Measurements from ENCODE around the gene STXBP6. TPM values are rescaled to one million over a fixed set of nuclear protein-coding genes. Genes with fewer than 3 reads are reported as not detected.

STXBP6 gene
- total RNA-seq = 10 to 100 TPM; 20.1 to 28.3 TPM

DNA sequence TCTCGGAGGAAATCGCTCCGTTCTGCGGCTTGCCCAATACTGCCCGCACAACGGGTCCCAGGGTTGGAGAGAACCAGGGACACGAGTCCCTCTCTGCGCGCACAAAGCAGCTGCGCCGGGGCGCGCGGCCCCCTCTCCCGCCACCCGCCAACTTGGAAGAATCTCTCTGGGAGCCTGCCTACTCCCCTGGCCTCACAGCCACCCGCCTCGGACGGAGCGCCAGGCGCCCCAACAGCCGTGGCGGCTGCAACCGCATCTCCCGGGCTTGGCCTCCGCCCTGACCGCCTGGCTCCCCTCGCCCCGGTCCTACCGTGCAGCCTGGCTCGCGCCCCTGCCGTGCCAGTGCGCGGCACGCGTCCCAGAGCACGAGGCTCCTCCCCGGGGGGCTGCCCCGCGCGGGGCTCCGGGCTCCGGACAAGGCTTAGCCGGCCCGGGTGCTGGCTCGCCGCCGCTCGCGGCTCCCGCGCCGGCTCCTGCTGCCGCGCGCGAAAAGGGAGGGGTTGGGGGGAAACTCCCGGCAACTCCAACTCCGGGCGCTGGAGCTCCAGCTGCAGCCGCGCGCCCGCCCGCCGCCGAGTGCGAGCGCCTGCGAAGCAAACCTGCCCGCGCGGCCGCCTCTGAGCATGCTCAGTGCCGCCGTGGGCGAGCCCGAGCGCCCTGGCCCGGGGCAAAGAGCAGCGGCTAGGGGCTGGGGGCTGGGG lies at the start of gene STXBP6:
STXBP6 (minus strand) TSS at position 580 of the 701 bp plus-strand sequence. CDS start 75,329 bp downstream, outside the sequence.
- H3K27ac ChIP-seq = peak within 1 kb of the TSS; percentile 93 to 95 (median 94)
- intact Hi-C loops (cut with DNase I) = loop anchor here (10.0 kb wide), 1 partner anchor 245 kb away; no protein-coding TSS in a partner anchor
- DNase-seq (peak; percentile 87 to 90 (median 88)), ATAC-seq (peak; percentile 78)
- TF ChIP-seq POLR2A (IDR thresholded peaks at IDR 0.05) = peak; percentile 65 to 81 (median 76)
- TF ChIP-seq, protein P1, sequence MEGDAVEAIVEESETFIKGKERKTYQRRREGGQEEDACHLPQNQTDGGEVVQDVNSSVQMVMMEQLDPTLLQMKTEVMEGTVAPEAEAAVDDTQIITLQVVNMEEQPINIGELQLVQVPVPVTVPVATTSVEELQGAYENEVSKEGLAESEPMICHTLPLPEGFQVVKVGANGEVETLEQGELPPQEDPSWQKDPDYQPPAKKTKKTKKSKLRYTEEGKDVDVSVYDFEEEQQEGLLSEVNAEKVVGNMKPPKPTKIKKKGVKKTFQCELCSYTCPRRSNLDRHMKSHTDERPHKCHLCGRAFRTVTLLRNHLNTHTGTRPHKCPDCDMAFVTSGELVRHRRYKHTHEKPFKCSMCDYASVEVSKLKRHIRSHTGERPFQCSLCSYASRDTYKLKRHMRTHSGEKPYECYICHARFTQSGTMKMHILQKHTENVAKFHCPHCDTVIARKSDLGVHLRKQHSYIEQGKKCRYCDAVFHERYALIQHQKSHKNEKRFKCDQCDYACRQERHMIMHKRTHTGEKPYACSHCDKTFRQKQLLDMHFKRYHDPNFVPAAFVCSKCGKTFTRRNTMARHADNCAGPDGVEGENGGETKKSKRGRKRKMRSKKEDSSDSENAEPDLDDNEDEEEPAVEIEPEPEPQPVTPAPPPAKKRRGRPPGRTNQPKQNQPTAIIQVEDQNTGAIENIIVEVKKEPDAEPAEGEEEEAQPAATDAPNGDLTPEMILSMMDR (IDR thresholded peaks at IDR 0.05) = peak in 2 of 7 experiments; percentile 10 to 26
- H3K27me3 ChIP-seq = no peaks in the 10 kb centered on the region
- H3K9me3 ChIP-seq = no peaks in the 10 kb centered on the region
- WGBS, 2 donors = 0% methylated on average over 3 to 49 of the region's 82 CpGs
- H3K4me3 ChIP-seq = peak within 1 kb of the TSS; percentile 21 to 51
- no peaks in the 10 kb centered on the region for H3K36me3 ChIP-seq (replicated peaks in 1 of 2; ENCODE audit: insufficient read depth in 1 of 2, low read depth in 2 of 2)
- peaks cover 76% of the 10 kb centered on the region for H3K4me1 ChIP-seq

DNA sequence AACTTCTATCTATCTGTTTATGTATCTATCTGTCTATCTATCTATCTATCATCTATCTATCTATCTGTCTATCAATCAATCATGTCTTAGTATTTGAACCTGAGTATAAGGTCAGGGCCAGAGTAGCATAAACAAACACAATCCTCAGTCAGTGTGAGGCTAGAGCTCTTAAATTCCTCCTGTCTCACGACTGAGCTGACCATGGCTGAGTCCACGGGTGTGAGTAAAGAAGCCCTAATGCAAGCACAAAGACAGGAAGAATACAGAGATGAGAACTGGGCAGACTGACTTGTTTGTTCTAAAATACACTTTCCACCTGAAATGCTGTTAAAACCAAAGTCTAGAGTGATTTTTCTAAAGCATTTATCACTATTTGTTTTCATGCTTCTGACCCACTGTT lies 47.2 kb upstream of the STXBP6 start:
- TF ChIP-seq, protein P1 (IDR thresholded peaks at IDR 0.05) = no peak
- no peak for TF ChIP-seq POLR2A (IDR thresholded peaks at IDR 0.05)
- H3K36me3 ChIP-seq (replicated peaks in 1 of 2; ENCODE audit: insufficient read depth in 1 of 2, low read depth in 2 of 2) = no peaks in the 10 kb centered on the region
- intact Hi-C loops (cut with DNase I) = no loop called here
- no peak overlapping the region for H3K27ac ChIP-seq
- WGBS, 2 donors = 34 to 42% methylated on average over 2 of the region's 2 CpGs
- peaks cover 4% of the 10 kb centered on the region for H3K4me1 ChIP-seq
- H3K27me3 ChIP-seq = no peaks in the 10 kb centered on the region
- DNase-seq (no peak), ATAC-seq (no peak)
- H3K9me3 ChIP-seq = peaks cover 0 to 3% (median 0%) of the 10 kb centered on the region in 3 donors
- H3K4me3 ChIP-seq = no peak overlapping the region

DNA sequence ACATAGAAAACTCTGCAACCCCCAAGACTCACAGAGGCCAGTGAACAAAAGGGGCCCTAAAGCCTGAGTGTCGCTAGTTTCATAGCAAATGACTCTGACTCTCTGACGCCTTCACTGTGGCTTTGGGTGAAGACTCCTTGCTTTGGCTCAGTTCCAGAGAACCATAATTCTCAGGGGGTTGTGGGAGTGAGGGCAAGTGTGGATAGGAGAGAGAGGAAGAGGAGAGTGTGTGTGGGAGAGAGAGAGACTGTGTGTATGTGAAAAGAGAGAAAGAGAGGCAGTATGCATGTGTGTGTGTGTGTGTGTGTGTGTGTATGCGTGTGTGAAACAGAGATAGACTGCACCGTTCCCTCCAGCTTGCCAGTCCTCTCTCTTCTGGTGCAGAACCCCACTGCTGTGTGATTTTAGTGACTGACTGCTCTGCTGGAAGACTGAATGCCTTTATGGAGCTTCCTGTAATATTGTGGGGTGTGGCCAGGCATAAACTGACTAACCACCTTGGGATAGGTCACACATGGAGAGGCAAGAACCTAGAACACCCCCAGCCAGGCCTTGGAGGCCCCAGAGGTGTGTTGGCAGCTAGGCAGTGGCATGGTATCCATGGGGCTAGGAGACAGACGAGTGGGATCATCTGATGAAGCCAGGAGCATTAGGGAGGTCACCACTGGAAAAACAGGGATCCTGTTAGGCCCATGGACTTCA lies 45.9 kb upstream of the STXBP6 start:
- intact Hi-C loops (cut with DNase I) = no loop called here
- ATAC-seq (no peak), DNase-seq (no peak)
- Histone ChIP-seq H3K36me3 (replicated peaks in 1 of 2; ENCODE audit: insufficient read depth in 1 of 2, low read depth in 2 of 2) (no peaks in the 10 kb centered on the region), H3K27ac (no peak overlapping the region), H3K4me3 (no peak overlapping the region), H3K4me1 (peaks cover 17% of the 10 kb centered on the region), H3K9me3 (peaks cover 0 to 3% (median 0%) of the 10 kb centered on the region in 3 donors), H3K27me3 (no peaks in the 10 kb centered on the region)
- TF ChIP-seq, protein P1 (IDR thresholded peaks at IDR 0.05) = no peak
- no peak for TF ChIP-seq POLR2A (IDR thresholded peaks at IDR 0.05)
- WGBS, 2 donors = 77 to 79% methylated on average over 5 of the region's 5 CpGs

DNA sequence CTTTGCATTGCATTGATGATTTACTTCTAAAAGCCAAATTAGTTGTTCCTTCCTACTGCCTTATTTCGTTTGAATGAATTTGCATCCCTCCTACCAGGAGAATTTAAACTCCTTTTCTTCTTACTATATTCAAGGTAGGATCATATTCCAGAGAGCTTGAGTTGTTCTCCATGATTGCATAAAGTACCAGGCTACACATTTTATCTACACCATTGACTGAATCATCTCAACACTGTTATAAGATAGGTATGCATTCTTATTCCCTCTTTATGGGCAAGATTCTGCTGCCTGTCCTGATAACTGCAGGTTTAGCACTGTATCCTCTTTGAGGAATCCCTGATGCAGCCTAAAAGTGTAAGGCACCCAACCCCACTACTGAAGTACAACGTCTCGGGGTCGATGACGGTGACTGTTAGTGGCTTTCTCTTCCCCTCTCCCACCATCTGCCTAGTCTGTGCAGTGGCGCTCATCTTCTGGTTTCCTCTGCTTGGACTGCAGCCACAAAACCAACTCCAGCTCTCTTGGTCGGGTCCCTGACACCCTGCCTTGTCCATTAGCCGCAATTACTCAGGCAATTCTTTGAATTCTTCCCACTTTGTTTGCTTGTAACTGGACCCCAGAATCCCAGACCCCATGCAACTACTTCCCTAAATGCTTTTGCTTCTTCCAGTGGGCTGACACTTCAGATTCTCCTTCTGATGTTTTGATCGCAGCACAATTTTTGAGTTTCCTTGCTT lies 44.4 kb upstream of the STXBP6 start:
- H3K4me3 ChIP-seq = no peak overlapping the region
- no peak overlapping the region for H3K27ac ChIP-seq
- DNase-seq (no peak), ATAC-seq (no peak)
- intact Hi-C loops (cut with DNase I) = no loop called here
- TF ChIP-seq, protein P1 (IDR thresholded peaks at IDR 0.05) = no peak
- no peak for TF ChIP-seq POLR2A (IDR thresholded peaks at IDR 0.05)
- H3K4me1 ChIP-seq = peaks cover 23% of the 10 kb centered on the region
- 79 to 87% methylated on average over 9 of the region's 9 CpGs for WGBS, 2 donors
- H3K27me3 ChIP-seq = no peaks in the 10 kb centered on the region
- H3K9me3 ChIP-seq = peaks cover 0 to 3% (median 0%) of the 10 kb centered on the region in 3 donors
- H3K36me3 ChIP-seq (replicated peaks in 1 of 2; ENCODE audit: insufficient read depth in 1 of 2, low read depth in 2 of 2) = no peaks in the 10 kb centered on the region

Measured in body of pancreas (tissue), 4 donors.